Mammary epithelial cell (primary cell): ENCODE measurements around the gene ARHGAP26.

ENCODE experiments used
- CTCF ChIP-seq, 2 donors: IDR thresholded peaks in 1 of 2; conservative IDR thresholded peaks in 1 of 2; 2 replicates each; pipeline ENCODE4 v1.5.1; 2011 to 2012; ENCODE audit warnings: inconsistent platforms in 2 of 2, low read length in 2 of 2, mild to moderate bottlenecking in 2 of 2, control low read depth in 1 of 2, low read depth in 1 of 2; ENCODE audit not compliant: insufficient read depth in 1 of 2; ENCODE audit errors: extremely low read depth in 1 of 2
- EZH2 ChIP-seq: IDR thresholded peaks from 2 replicates; pipeline ENCODE4 v1.6.1; 2012; ENCODE audit warnings: low read length, inconsistent platforms, borderline replicate concordance

- TF ChIP-seq CTCF (conservative IDR thresholded peaks at IDR 0.05 in 1 of 2, IDR thresholded peaks at IDR 0.05 in 1 of 2; ENCODE audit: extremely low read depth in 1 of 2, insufficient read depth in 1 of 2, low read depth in 1 of 2, low read length in 2 of 2) = no peak
- no peak for TF ChIP-seq EZH2
Measured at GRCh38 chr5:143182106-143182505, 411.9 kb downstream of the ARHGAP26 start.
